Prostate gland (tissue), 2 donors: ENCODE data around the gene MAP3K7CL.

Source experiments
- CTCF ChIP-seq, 4 experiments: fragments of 200-600 bp in 2 of 4; fragments of 450-650 bp in 2 of 4; sonication (generic) in 2 of 4; IDR thresholded peaks; 1 replicate in 3 of 4; 2 replicates in 1 of 4; pipeline ENCODE4 v1.5.1; 2016 to 2019; ENCODE audit warnings: antibody characterized with exemption in 4 of 4, mild to moderate bottlenecking in 2 of 4, moderate library complexity in 2 of 4
- POLR2AphosphoS5 ChIP-seq: sonication (generic); formaldehyde crosslinking; IDR thresholded peaks from one replicate; pipeline ENCODE4 v1.6.1; 2017; ENCODE audit warnings: antibody characterized with exemption

GRCh38 chr21:29102791-29103257 is 27.6 kb upstream of the MAP3K7CL start:
- TF ChIP-seq POLR2AphosphoS5 (peak; percentile 53), CTCF (IDR thresholded peaks at IDR 0.05) (no peak)
